ENCODE data around the gene NBPF20. TPM values are rescaled to one million over a fixed set of nuclear protein-coding genes. Genes with fewer than 3 reads are reported as not detected.
A peak's percentile ranks its signal among the peaks of the same experiment; 100 is the strongest.
"Not testable (repeated sequence)": the region's sequence is repeated elsewhere in the genome, so short reads cannot be mapped to it uniquely, and the experiment has no call there.

Gene NBPF20
- under 1 TPM; 0.20 to 0.92 (median 0.55) TPM for total RNA-seq

- Histone ChIP-seq H3K4me1 (peaks cover 0 to 9% of the 10 kb centered on the region in 2 donors), H3K27ac (peak within 1 kb of the TSS; percentile 46 to 77 (median 70)), H3K4me3 (peak within 1 kb of the TSS; percentile 71 to 85 (median 80)), H3K27me3 (peaks cover 16 to 35% (median 31%) of the 10 kb centered on the region in 3 donors), H3K36me3 (no peaks in the 10 kb centered on the region), H3K9me3 (no peaks in the 10 kb centered on the region)
- TF ChIP-seq CTCF (IDR thresholded peaks at IDR 0.05 in 4 of 5, conservative IDR thresholded peaks at IDR 0.05 in 1 of 5) (no peak), POLR2A (IDR thresholded peaks at IDR 0.05) (no peak)
- in situ Hi-C loops (cut with MboI; ENCODE audit: low sequenced_read_pairs in 4 of 4) = no loop called here
- ATAC-seq (peak; percentile 73 to 94), DNase-seq (peak; percentile 40 to 62)
- intact Hi-C loops (cut with DNase I; ENCODE audit: low total_unique reads) = no loop called here
Observed at GRCh38 chr1:145425436-145426029, at the start of gene NBPF20. Gene NBPF20, minus strand, starts transcription at chr1:145425603. Its CDS starts 20,331 bp downstream, at chr1:145405272.

GRCh38 chr1:145474837-145475368 is 49.5 kb upstream of the NBPF20 start:
- DNase-seq; in situ Hi-C loops (cut with MboI; ENCODE audit: low sequenced_read_pairs in 4 of 4); H3K9me3 ChIP-seq; H3K4me3 ChIP-seq; H3K27ac ChIP-seq; ATAC-seq; H3K27me3 ChIP-seq; intact Hi-C loops (cut with DNase I; ENCODE audit: low total_unique reads); H3K36me3 ChIP-seq; H3K4me1 ChIP-seq: not testable (repeated sequence)

GRCh38 chr1:145472731-145473130 is 47.3 kb upstream of the NBPF20 start:
- H3K9me3 ChIP-seq; intact Hi-C loops (cut with DNase I; ENCODE audit: low total_unique reads); in situ Hi-C loops (cut with MboI; ENCODE audit: low sequenced_read_pairs in 4 of 4); H3K4me1 ChIP-seq; H3K27ac ChIP-seq; H3K4me3 ChIP-seq; ATAC-seq; H3K27me3 ChIP-seq; H3K36me3 ChIP-seq; DNase-seq: not testable (repeated sequence)

DNA sequence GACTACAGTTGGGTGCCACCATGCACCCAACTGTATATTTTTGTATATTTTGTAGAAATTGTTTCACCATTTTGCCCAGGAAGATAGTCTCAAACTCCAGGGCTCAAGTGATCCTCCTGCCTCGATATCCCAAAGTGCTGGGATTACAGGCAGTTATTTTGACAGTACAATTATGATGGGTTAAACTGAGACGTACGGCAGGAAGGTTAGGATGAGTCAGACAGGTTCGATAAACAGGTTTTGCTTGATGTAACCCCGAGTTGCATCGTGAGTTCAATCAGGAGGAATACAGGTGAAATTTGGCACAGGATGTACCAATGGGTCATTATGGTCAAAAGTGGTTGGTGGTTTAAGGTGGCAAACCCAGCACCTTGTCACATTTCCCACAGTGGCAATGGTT is 46.0 kb upstream of the NBPF20 start:
- H3K36me3 ChIP-seq; H3K27me3 ChIP-seq; ATAC-seq; H3K27ac ChIP-seq; H3K4me1 ChIP-seq; intact Hi-C loops (cut with DNase I; ENCODE audit: low total_unique reads); H3K4me3 ChIP-seq; H3K9me3 ChIP-seq; in situ Hi-C loops (cut with MboI; ENCODE audit: low sequenced_read_pairs in 4 of 4); DNase-seq: not testable (repeated sequence)

- Histone ChIP-seq H3K27me3 (peaks cover 0 to 25% (median 14%) of the 10 kb centered on the region in 3 donors), H3K4me3 (peak overlapping the region; percentile 49 to 73 (median 53))
- ATAC-seq (peak in 1 of 2 donors; percentile 76), DNase-seq (peak; percentile 12 to 18)
- H3K9me3 ChIP-seq; in situ Hi-C loops (cut with MboI; ENCODE audit: low sequenced_read_pairs in 4 of 4); intact Hi-C loops (cut with DNase I; ENCODE audit: low total_unique reads); H3K27ac ChIP-seq; H3K4me1 ChIP-seq; H3K36me3 ChIP-seq: not testable (repeated sequence)
- peak in 1 of 2 donors; percentile 65 for TF ChIP-seq POLR2A (IDR thresholded peaks at IDR 0.05)
Observed at GRCh38 chr1:145465405-145466144, 40.2 kb upstream of the NBPF20 start.

DNA sequence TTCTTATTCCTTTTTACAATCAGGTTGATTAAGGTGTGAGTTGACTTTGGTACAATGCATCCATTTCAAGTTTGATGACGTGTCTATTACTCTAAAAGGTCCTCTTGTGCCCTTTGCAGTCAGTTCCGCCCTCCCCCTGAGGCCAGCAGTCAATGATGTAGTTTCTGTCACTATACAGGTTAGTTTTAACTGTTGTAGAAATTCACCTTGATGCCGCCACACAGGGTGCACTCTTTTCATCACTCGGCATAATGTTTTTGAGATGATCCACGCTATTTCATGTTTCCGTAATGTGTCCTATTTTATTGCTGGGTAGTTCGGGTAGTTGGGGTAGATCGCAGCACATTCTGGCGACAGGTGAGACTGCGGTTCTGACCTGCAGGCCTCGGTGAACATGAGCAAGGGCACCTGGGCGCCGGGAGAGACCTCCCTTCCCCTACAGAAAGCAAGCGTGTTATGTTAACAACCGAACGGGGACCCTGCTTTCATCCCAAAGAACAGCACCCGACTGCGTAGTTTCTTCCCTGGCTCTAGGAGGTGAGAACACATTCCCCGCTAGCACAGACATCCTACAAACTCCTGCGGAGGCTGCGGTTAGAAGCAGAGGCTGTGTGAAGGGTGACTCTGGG is 39.4 kb upstream of the NBPF20 start:
- peak in 1 of 2 donors; percentile 29 for ATAC-seq
- H3K4me1 ChIP-seq; intact Hi-C loops (cut with DNase I; ENCODE audit: low total_unique reads); H3K36me3 ChIP-seq; DNase-seq; H3K27ac ChIP-seq; H3K9me3 ChIP-seq; in situ Hi-C loops (cut with MboI; ENCODE audit: low sequenced_read_pairs in 4 of 4): not testable (repeated sequence)
- H3K4me3 ChIP-seq = peak overlapping the region in 3 of 4 donors; percentile 49 to 73 (median 52)
- peaks cover 0 to 29% (median 14%) of the 10 kb centered on the region in 3 donors for H3K27me3 ChIP-seq

DNA sequence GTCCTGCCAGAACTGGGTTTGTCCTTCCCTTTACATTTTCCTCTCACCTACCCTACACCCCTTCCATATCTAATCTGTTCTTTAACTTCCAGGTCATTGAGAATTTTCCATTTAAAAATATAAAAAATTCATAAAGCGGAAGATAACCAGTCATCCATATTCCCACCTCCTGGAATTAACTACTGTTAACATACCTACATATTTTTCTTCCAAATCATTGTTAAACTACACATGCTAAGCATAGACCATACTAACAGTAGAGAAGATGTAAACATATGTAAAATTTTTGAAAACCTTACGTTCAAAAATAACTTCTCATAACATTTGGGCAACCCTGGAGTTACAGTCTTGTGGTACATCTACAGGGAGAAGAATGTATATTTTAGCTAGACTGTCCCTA is 38.6 kb upstream of the NBPF20 start:
- DNase-seq; H3K9me3 ChIP-seq; H3K4me1 ChIP-seq; H3K4me3 ChIP-seq; ATAC-seq; H3K27ac ChIP-seq; intact Hi-C loops (cut with DNase I; ENCODE audit: low total_unique reads); H3K36me3 ChIP-seq; in situ Hi-C loops (cut with MboI; ENCODE audit: low sequenced_read_pairs in 4 of 4): not testable (repeated sequence)
- H3K27me3 ChIP-seq = peaks cover 0 to 29% (median 14%) of the 10 kb centered on the region in 3 donors

GRCh38 chr1:145460684-145461083 is 35.3 kb upstream of the NBPF20 start:
- in situ Hi-C loops (cut with MboI; ENCODE audit: low sequenced_read_pairs in 4 of 4); ATAC-seq; intact Hi-C loops (cut with DNase I; ENCODE audit: low total_unique reads); DNase-seq; H3K27ac ChIP-seq; H3K4me1 ChIP-seq; H3K9me3 ChIP-seq; H3K36me3 ChIP-seq; H3K4me3 ChIP-seq: not testable (repeated sequence)
- peaks cover 0 to 29% (median 14%) of the 10 kb centered on the region in 3 donors for H3K27me3 ChIP-seq

- DNase-seq; in situ Hi-C loops (cut with MboI; ENCODE audit: low sequenced_read_pairs in 4 of 4); H3K27ac ChIP-seq; H3K36me3 ChIP-seq; H3K9me3 ChIP-seq; intact Hi-C loops (cut with DNase I; ENCODE audit: low total_unique reads); ATAC-seq; H3K4me1 ChIP-seq: not testable (repeated sequence)
- H3K4me3 ChIP-seq = peak overlapping the region in 1 of 4 donors; percentile 17
- H3K27me3 ChIP-seq = peaks cover 0 to 25% (median 12%) of the 10 kb centered on the region in 3 donors
Observed at GRCh38 chr1:145460048-145460447, 34.6 kb upstream of the NBPF20 start.

DNA sequence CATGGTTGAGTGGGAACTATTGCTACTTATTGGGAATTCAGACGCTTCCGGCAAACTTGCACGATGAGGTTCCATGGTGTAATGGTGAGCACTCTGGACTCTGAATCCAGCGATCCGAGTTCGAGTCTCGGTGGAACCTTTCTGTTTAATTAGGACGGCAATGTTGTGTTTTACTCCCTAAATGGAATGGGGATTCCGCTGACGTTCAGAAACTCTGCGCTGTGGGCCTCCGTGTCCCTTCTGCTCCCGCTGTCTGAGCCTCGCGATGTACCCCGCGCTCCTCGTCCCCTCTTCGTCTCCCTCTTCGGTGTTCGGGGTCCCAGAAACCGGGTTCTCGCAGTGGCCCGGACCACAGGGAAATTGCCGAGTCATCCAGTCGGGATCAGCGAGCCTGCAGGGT is 34.2 kb upstream of the NBPF20 start:
- intact Hi-C loops (cut with DNase I; ENCODE audit: low total_unique reads); H3K27ac ChIP-seq; in situ Hi-C loops (cut with MboI; ENCODE audit: low sequenced_read_pairs in 4 of 4); DNase-seq; H3K4me1 ChIP-seq; H3K36me3 ChIP-seq; H3K4me3 ChIP-seq; H3K9me3 ChIP-seq: not testable (repeated sequence)
- ATAC-seq = peak in 1 of 2 donors; percentile 14
- peaks cover 0 to 25% (median 12%) of the 10 kb centered on the region in 3 donors for H3K27me3 ChIP-seq
